Endothelial cell (in vitro differentiated cells): ENCODE measurements around the gene RCBTB1. TPM values are rescaled to one million over a fixed set of nuclear protein-coding genes. Genes with fewer than 3 reads are reported as not detected.

Experiments used
- DNase-seq: peaks from one replicate; pipeline ENCODE4 v3.0.0; 2021; ENCODE audit warnings: low spot score
- H3K27ac Mint-ChIP-seq: one replicate; pipeline ENCODE4 v1.8.0; 2021; ENCODE audit warnings: mixed read lengths, inconsistent platforms; ENCODE audit not compliant: unreplicated experiment
- H3K27me3 Mint-ChIP-seq: one replicate; pipeline ENCODE4 v1.8.0; 2021; ENCODE audit warnings: mild to moderate bottlenecking, moderate library complexity, mixed read lengths, inconsistent platforms; ENCODE audit not compliant: unreplicated experiment
- H3K36me3 Mint-ChIP-seq: one replicate; pipeline ENCODE4 v1.8.0; 2021; ENCODE audit warnings: mild to moderate bottlenecking, low read depth, mixed read lengths, inconsistent platforms; ENCODE audit not compliant: unreplicated experiment
- H3K4me1 Mint-ChIP-seq: one replicate; pipeline ENCODE4 v1.8.0; 2021; ENCODE audit warnings: mild to moderate bottlenecking, mixed read lengths, inconsistent platforms; ENCODE audit not compliant: unreplicated experiment
- H3K4me3 Mint-ChIP-seq: one replicate; pipeline ENCODE4 v1.8.0; 2021; ENCODE audit warnings: mild to moderate bottlenecking, mixed read lengths, inconsistent platforms; ENCODE audit not compliant: unreplicated experiment
- H3K9me3 Mint-ChIP-seq: one replicate; pipeline ENCODE4 v1.8.0; 2021; ENCODE audit warnings: mixed read lengths, inconsistent platforms; ENCODE audit not compliant: unreplicated experiment
- total RNA-seq: library from RNA; stranded (reverse); fragmentation: NEBNext Ultra II Directional; extraction: Animal tissue kit (Norgen Biotek cat#: 25700); gene quantifications from one replicate; pipeline ENCODE4 v1.2.1, GENCODE V29; 2021; ENCODE audit not compliant: unreplicated experiment
- TF ChIP-seq, protein P1 (sequence below): fragments of 200-600 bp; sonication (generic); IDR thresholded peaks from one replicate; pipeline ENCODE4 v1.5.0; 2021; ENCODE audit warnings: antibody characterized with exemption; ENCODE audit not compliant: unreplicated experiment

The RCBTB1 gene
- total RNA-seq, 1 donor from 2014 or later = 41.2 TPM

GRCh38 chr13:49494645-49495044, 90.7 kb downstream of the RCBTB1 start:
- Mint-ChIP-seq H3K4me1 (peaks cover 6% of the 10 kb centered on the region), H3K9me3 (no peaks in the 10 kb centered on the region), H3K27ac (no peak overlapping the region), H3K36me3 (peaks cover 3% of the 10 kb centered on the region), H3K4me3 (no peak overlapping the region), H3K27me3 (peaks cover 4% of the 10 kb centered on the region)
- DNase-seq = no peak
- TF ChIP-seq, protein P1, sequence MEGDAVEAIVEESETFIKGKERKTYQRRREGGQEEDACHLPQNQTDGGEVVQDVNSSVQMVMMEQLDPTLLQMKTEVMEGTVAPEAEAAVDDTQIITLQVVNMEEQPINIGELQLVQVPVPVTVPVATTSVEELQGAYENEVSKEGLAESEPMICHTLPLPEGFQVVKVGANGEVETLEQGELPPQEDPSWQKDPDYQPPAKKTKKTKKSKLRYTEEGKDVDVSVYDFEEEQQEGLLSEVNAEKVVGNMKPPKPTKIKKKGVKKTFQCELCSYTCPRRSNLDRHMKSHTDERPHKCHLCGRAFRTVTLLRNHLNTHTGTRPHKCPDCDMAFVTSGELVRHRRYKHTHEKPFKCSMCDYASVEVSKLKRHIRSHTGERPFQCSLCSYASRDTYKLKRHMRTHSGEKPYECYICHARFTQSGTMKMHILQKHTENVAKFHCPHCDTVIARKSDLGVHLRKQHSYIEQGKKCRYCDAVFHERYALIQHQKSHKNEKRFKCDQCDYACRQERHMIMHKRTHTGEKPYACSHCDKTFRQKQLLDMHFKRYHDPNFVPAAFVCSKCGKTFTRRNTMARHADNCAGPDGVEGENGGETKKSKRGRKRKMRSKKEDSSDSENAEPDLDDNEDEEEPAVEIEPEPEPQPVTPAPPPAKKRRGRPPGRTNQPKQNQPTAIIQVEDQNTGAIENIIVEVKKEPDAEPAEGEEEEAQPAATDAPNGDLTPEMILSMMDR = no peak

GRCh38 chr13:49488563-49488962, 96.8 kb downstream of the RCBTB1 start:
- no peak for DNase-seq
- H3K4me1 Mint-ChIP-seq = peaks cover 4% of the 10 kb centered on the region
- TF ChIP-seq, protein P1 = no peak
- no peak overlapping the region for H3K4me3 Mint-ChIP-seq
- no peak overlapping the region for H3K27ac Mint-ChIP-seq
- no peaks in the 10 kb centered on the region for H3K27me3 Mint-ChIP-seq
- no peaks in the 10 kb centered on the region for H3K9me3 Mint-ChIP-seq
- H3K36me3 Mint-ChIP-seq = peaks cover 3% of the 10 kb centered on the region

Other genes starting within 250 kb of the RCBTB1 start
- gene CAB39L, start 141.5 kb downstream of the RCBTB1 start, total RNA-seq = 3.9 TPM
- 8.9 TPM for gene SETDB2, start 141.3 kb downstream of the RCBTB1 start, total RNA-seq
- gene PHF11, start 89.6 kb downstream of the RCBTB1 start, total RNA-seq = 16.4 TPM
- gene ARL11, start 42.9 kb upstream of the RCBTB1 start, total RNA-seq = 1.4 TPM
- gene EBPL, start 105.9 kb upstream of the RCBTB1 start, total RNA-seq = 59.0 TPM
- 50.3 TPM for gene KPNA3, start 207.1 kb upstream of the RCBTB1 start, total RNA-seq